GM21367 (cell line): ENCODE data around the gene MALT1.
"Not testable (repeated sequence)": the region's sequence is repeated elsewhere in the genome, so short reads cannot be mapped to it uniquely, and the experiment has no call there.

Experiments
- ATAC-seq: cut with Tn5 transposase; IDR thresholded peaks from one replicate; pipeline ENCODE4 v1.9.1; 2021; ENCODE audit not compliant: unreplicated experiment

MALT1 gene

GRCh38 chr18:58653144-58653722 lies 18.0 kb upstream of the MALT1 start:
- ATAC-seq: not testable (repeated sequence)

- no peak for ATAC-seq
Measured at GRCh38 chr18:58653814-58654509, 17.3 kb upstream of the MALT1 start.

GRCh38 chr18:58654896-58655614 lies 16.2 kb upstream of the MALT1 start:
- ATAC-seq: no peak

- ATAC-seq: no peak
Measured at GRCh38 chr18:58657081-58657480, 14.2 kb upstream of the MALT1 start.

GRCh38 chr18:58657494-58657893 lies 13.8 kb upstream of the MALT1 start:
- no peak for ATAC-seq

GRCh38 chr18:58659691-58660090 lies 11.6 kb upstream of the MALT1 start:
- ATAC-seq: no peak

- no peak for ATAC-seq
Measured at GRCh38 chr18:58660915-58661314, 10.3 kb upstream of the MALT1 start.

GRCh38 chr18:58661423-58661822 lies 9.8 kb upstream of the MALT1 start:
- no peak for ATAC-seq

GRCh38 chr18:58662118-58662517 lies 9.1 kb upstream of the MALT1 start:
- no peak for ATAC-seq

GRCh38 chr18:58666176-58666575 lies 5.1 kb upstream of the MALT1 start:
- no peak for ATAC-seq

GRCh38 chr18:58668211-58668610 lies 3.1 kb upstream of the MALT1 start:
- ATAC-seq: no peak

GRCh38 chr18:58668897-58669296 lies 2.4 kb upstream of the MALT1 start:
- no peak for ATAC-seq

GRCh38 chr18:58669731-58670378 lies 1.4 kb upstream of the MALT1 start:
- ATAC-seq: no peak

GRCh38 chr18:58670404-58671110 lies 708 bp upstream of the MALT1 start:
- no peak for ATAC-seq

- peak; percentile 19 for ATAC-seq
Measured at GRCh38 chr18:58671632-58672564, 633 bp downstream of the MALT1 start.

GRCh38 chr18:58674159-58674558 lies 2.9 kb downstream of the MALT1 start:
- ATAC-seq: no peak

GRCh38 chr18:58674863-58675472 lies 3.7 kb downstream of the MALT1 start:
- no peak for ATAC-seq

GRCh38 chr18:58676270-58676669 lies 5.0 kb downstream of the MALT1 start:
- no peak for ATAC-seq

- ATAC-seq: no peak
Measured at GRCh38 chr18:58682429-58683069, 11.3 kb downstream of the MALT1 start.
